SHP77 treated with DMSO at 0.1 percent for 48 hours (cell line): Measurements from ENCODE around the gene SESTD1.
"Not testable (repeated sequence)": the region's sequence is repeated elsewhere in the genome, so short reads cannot be mapped to it uniquely, and the experiment has no call there.

Experiments used
- DNase-seq: peaks from one replicate; lab custom pipeline; 2025; lab: John Stamatoyannopoulos, UW

The SESTD1 gene

GRCh38 chr2:179265082-179265510 lies 464 bp upstream of the SESTD1 start:
- no peak for DNase-seq

GRCh38 chr2:179263446-179264367 lies 925 bp downstream of the SESTD1 start:
- no peak for DNase-seq

GRCh38 chr2:179263015-179263414 lies 1.6 kb downstream of the SESTD1 start:
- no peak for DNase-seq

GRCh38 chr2:179262077-179262660 lies 2.5 kb downstream of the SESTD1 start:
- DNase-seq: no peak

- no peak for DNase-seq
These were observed 3.3 kb downstream of the SESTD1 start for GRCh38 chr2:179261151-179261825.

- no peak for DNase-seq
These were observed 4.4 kb downstream of the SESTD1 start for GRCh38 chr2:179260224-179260623.

- no peak for DNase-seq
These were observed 9.5 kb downstream of the SESTD1 start for GRCh38 chr2:179255129-179255528.

- DNase-seq: no peak
These were observed 11.4 kb downstream of the SESTD1 start for GRCh38 chr2:179253226-179253625.

- DNase-seq: no peak
These were observed 12.2 kb downstream of the SESTD1 start for GRCh38 chr2:179252423-179252822.

- no peak for DNase-seq
These were observed 12.8 kb downstream of the SESTD1 start for GRCh38 chr2:179251870-179252269.

GRCh38 chr2:179250848-179251504 lies 13.7 kb downstream of the SESTD1 start:
- no peak for DNase-seq

GRCh38 chr2:179250095-179250494 lies 14.5 kb downstream of the SESTD1 start:
- no peak for DNase-seq

GRCh38 chr2:179248024-179248348 lies 16.6 kb downstream of the SESTD1 start:
- no peak for DNase-seq

- no peak for DNase-seq
These were observed 17.2 kb downstream of the SESTD1 start for GRCh38 chr2:179247318-179248023.

- DNase-seq: not testable (repeated sequence)
These were observed 18.8 kb downstream of the SESTD1 start for GRCh38 chr2:179245843-179246242.

GRCh38 chr2:179243046-179243445 lies 21.6 kb downstream of the SESTD1 start:
- DNase-seq: no peak

GRCh38 chr2:179240481-179241451 lies 23.9 kb downstream of the SESTD1 start:
- DNase-seq: no peak

- no peak for DNase-seq
These were observed 24.8 kb downstream of the SESTD1 start for GRCh38 chr2:179239838-179240237.

GRCh38 chr2:179239195-179239594 lies 25.4 kb downstream of the SESTD1 start:
- DNase-seq: no peak

GRCh38 chr2:179238027-179238426 lies 26.6 kb downstream of the SESTD1 start:
- DNase-seq: no peak
